NCI-H1417 (cell line): Measurements from ENCODE around the gene GSTA4.

Source experiments
- DNase-seq, 3 experiments: peaks; one replicate each; lab custom pipeline; 2025; lab: John Stamatoyannopoulos, UW

The GSTA4 gene

GRCh38 chr6:52995089-52995912, at the start of gene GSTA4:
Gene GSTA4 (minus strand): TSS chr6:52995284. CDS start chr6:52994243, 1,041 bp downstream.
- DNase-seq: peak; percentile 92 to 99 (median 96)

- DNase-seq: no peak
Measured at GRCh38 chr6:53044572-53044971, 49.5 kb upstream of the GSTA4 start.

GRCh38 chr6:53044071-53044470, 49.0 kb upstream of the GSTA4 start:
- no peak for DNase-seq

- DNase-seq: no peak
Measured at GRCh38 chr6:53043581-53043980, 48.5 kb upstream of the GSTA4 start.

GRCh38 chr6:53042112-53042511, 47.0 kb upstream of the GSTA4 start:
- no peak for DNase-seq

GRCh38 chr6:53041356-53041755, 46.3 kb upstream of the GSTA4 start:
- DNase-seq: no peak

GRCh38 chr6:53038596-53038995, 43.5 kb upstream of the GSTA4 start:
- no peak for DNase-seq

GRCh38 chr6:53038141-53038540, 43.1 kb upstream of the GSTA4 start:
- no peak for DNase-seq

GRCh38 chr6:53035549-53036213, 40.6 kb upstream of the GSTA4 start:
- DNase-seq: no peak

GRCh38 chr6:53033764-53034163, 38.7 kb upstream of the GSTA4 start:
- no peak for DNase-seq

GRCh38 chr6:53032849-53033248, 37.8 kb upstream of the GSTA4 start:
- no peak for DNase-seq

- no peak for DNase-seq
Measured at GRCh38 chr6:53031281-53031680, 36.2 kb upstream of the GSTA4 start.

GRCh38 chr6:53029761-53030160, 34.7 kb upstream of the GSTA4 start:
- DNase-seq: peak in 1 of 3 experiments; percentile 5

GRCh38 chr6:53029257-53029656, 34.2 kb upstream of the GSTA4 start:
- no peak for DNase-seq

GRCh38 chr6:53028467-53028866, 33.4 kb upstream of the GSTA4 start:
- no peak for DNase-seq

GRCh38 chr6:53027131-53027718, 32.1 kb upstream of the GSTA4 start:
- DNase-seq: no peak

GRCh38 chr6:53026526-53026925, 31.4 kb upstream of the GSTA4 start:
- DNase-seq: no peak

- DNase-seq: no peak
Measured at GRCh38 chr6:53023323-53023722, 28.2 kb upstream of the GSTA4 start.

- no peak for DNase-seq
Measured at GRCh38 chr6:53020005-53020744, 25.1 kb upstream of the GSTA4 start.

- no peak for DNase-seq
Measured at GRCh38 chr6:53018446-53018845, 23.4 kb upstream of the GSTA4 start.

GRCh38 chr6:53015486-53015885, 20.4 kb upstream of the GSTA4 start:
- no peak for DNase-seq

- no peak for DNase-seq
Measured at GRCh38 chr6:53014744-53015143, 19.7 kb upstream of the GSTA4 start.
